ENCODE data around the gene BCL2L13.
"Not testable (repeated sequence)": the region's sequence is repeated elsewhere in the genome, so short reads cannot be mapped to it uniquely, and the experiment has no call there.

BCL2L13 gene, protein sequence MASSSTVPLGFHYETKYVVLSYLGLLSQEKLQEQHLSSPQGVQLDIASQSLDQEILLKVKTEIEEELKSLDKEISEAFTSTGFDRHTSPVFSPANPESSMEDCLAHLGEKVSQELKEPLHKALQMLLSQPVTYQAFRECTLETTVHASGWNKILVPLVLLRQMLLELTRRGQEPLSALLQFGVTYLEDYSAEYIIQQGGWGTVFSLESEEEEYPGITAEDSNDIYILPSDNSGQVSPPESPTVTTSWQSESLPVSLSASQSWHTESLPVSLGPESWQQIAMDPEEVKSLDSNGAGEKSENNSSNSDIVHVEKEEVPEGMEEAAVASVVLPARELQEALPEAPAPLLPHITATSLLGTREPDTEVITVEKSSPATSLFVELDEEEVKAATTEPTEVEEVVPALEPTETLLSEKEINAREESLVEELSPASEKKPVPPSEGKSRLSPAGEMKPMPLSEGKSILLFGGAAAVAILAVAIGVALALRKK

DNA sequence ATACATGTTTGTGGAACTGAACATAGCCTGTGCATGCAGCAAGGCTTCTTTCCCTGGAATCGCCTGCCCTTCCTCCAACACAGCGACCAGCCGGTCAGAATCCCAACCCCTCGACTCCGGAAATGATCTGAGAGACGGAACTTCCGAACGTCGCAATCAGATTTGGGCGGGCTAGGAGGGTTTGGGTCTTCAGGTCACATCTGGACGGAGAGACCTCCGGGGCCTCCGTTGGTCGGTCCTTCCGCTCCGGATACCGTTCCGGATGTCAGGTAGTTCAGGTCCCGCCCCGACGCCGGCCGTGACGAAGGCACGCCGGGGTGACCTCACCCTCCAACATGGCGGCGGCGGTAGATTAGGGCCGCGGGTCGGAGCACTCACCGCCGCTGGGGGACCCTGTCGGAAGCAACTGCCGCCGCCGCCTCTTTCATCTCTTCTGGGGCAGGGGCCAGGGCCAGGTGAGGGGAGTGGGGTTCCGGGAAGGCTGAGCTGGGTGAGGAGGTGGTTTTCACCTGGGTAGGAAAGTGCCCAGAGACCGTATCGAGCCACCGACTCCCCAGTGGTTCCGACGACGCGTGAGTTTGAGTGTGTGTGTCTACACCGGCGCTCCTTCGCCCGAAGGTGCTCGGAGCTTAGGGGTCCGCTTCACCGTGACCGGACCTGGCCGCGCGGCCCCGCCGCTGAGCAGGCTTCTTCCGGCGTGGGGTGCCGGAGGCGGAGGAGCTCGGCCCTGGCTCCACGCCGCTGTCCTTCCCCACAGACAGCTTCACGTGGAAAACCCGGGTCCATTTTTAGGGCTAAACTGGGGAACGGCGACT is at the start of gene BCL2L13:
BCL2L13 (plus strand) TSS at position 326 of the 815 bp plus-strand sequence. CDS start 16,955 bp downstream, outside the sequence.
- DNase-seq = peak; percentile 82

DNA sequence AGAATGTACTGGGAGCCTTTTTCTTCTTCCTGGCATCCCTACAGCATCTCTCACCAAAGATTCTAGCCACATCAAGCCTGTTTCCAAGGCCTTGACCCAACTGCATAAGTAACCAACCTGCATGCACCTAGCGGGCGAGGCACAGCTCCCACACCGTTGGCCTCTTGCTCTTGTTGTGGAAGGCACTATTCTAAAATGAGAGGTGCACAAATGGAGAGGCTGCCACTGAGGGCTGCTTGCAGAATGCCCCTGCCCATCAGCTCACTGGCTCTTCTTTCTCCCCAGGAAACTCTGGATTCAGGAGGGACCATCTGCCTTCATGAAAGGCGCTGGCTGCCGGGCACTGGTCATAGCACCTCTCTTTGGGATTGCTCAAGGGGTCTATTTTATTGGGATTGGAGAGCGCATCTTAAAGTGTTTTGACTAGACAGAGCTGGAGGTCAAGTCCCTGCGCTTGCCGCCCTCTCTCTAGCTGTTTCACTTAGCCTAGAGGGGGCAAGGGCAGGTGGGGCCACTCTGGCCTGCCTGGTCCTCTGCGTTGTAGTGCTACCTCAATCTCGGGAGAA is 48.7 kb upstream of the BCL2L13 start:
- no peak for DNase-seq

DNA sequence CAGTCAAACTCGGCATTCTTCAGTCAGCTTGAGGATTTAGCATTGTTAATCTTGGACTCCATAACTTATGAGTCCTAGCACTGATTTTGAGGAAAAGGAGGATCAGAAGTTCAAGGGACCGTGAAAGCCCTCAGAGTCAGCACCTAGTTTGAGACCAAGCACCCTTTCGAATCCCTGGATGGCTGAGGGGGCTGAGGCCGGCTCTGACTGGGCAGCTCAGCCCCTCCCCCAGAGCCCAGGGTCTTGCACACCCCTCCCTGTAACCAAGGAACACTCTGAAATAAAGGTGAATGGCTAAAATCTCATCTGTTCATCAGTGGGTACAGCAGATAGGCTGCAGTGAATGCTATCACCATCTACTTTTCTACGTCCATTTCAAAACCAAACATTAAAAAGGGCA is 48.0 kb upstream of the BCL2L13 start:
- DNase-seq = no peak

DNA sequence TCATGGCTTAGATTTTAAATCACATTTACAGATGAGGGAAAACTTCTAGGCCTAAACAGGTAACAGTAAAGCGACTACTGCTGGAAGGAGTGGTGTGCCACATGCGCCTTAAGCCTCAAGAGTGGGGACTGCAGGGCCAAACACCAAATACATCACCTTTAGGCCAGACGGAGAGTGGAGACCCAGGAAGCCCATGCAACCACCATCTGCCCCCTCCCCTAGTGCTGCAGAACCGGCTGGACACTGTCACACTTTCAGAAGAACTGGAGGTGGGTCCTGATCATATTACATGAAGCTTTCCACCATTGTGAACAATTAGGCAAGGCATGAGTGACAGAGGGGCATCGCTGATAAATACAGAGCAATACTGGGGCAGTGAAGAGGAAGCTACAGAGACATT is 46.4 kb upstream of the BCL2L13 start:
- no peak for DNase-seq

DNA sequence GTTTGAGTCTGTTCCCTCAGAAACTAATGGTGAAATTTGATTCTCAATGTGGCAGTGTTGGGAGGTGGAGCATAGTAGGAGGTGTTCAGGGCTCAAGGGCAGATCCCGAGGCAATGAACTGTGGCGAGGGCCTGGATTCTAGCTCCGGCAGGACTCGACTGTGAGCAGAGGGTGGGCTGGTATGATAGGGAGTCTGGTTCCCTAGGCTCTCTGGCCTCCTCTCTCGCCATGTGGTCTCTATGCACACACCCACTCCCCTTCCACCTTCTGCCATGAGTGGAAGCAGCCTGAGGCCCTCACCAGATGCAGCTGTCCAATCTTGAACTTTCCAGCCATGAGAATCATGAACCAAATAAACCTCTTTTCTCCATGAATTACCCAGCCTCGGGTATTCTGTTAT is 42.3 kb upstream of the BCL2L13 start:
- no peak for DNase-seq

DNA sequence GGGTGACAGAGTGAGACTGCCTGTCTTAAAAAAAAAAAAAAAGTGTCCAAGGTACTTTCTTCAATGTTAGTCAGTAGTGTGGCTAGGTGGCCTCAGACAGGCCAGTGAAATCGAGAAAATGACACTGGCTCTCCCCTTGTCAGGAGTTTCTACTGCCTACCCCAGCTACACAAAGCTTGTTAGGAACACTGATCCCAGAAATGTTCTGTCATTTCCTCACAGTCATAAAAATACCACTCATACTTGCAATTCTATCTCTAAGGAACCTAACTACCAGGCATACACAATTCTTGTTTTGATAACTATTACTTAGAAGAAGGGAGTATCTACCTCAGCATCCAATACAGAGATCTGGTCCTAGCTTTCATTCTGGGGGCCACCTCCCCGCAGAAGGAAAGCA is 41.3 kb upstream of the BCL2L13 start:
- no peak for DNase-seq

DNA sequence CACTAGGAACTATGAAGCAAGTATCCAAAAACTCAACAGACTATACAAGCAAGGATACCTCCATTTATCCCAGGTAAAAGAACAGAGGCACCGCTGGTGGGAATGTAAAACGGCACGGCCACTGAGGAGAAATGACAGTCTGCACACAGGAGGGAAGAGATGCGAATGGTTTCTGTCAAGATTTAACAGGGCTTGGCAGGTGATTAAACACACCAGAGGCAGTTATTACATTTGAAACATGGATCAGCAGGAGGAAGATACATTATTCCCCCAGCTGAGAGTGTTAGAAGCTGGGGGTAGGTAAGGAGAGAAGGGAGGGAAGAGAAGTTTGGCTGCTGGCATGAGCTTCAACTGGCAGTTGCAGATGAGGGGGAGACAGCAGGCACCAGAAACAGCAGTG is 40.2 kb upstream of the BCL2L13 start:
- no peak for DNase-seq

DNA sequence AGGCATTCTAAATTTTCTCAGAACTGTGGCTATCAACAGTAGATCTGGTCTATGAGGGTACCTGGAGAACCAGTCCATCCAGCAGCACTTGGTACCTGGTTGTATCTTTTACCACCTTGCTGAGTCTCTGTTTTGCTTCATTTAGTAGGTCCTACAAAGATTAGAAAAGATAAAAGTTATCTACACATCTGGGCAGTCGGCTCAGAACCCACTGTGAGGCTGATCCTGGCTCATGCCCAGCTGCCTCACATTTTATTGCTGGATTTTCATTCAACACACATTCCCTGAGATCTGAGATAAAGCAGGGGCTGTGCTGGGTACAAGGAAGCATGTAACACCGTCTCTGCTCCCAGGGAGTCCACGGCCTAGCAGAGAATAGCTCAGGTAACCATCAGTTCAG is 37.5 kb upstream of the BCL2L13 start:
- no peak for DNase-seq

DNA sequence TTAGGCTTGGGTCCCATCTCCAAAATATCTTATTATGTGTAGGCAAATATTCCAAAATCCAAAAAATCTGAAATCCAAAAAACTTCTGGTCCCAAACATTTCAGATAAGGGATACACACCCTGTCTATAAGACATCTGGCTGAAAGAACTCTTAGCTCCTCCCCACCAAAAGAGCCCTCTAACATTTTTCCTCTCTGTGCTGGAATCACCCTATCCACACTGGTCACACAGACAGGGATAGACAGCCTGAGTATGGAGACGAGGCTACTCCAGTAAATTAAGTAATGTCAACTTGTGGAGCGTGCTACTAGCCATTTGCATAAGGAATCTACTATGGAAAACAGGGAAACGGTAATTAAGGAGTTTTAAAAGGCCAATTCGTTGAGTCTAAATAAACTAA is 34.9 kb upstream of the BCL2L13 start:
- no peak for DNase-seq

DNA sequence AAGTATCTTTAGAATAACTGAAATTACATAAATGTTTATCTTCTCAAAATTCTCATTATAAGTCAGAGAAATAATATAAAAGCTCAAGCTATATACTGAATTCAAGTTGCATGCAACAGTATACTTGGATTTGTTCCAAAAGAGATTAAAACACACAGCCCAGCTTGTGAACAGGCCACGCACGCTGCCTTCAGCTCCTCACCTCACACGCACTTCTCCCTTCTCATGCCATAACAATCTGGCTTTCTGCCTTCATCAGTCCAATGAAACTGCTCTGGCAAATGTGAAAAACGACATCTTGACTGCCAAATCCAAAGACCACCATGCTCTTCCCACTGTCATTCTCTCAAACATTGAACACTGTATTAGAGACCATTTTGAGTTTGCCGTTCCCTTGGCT is 32.1 kb upstream of the BCL2L13 start:
- DNase-seq = no peak

DNA sequence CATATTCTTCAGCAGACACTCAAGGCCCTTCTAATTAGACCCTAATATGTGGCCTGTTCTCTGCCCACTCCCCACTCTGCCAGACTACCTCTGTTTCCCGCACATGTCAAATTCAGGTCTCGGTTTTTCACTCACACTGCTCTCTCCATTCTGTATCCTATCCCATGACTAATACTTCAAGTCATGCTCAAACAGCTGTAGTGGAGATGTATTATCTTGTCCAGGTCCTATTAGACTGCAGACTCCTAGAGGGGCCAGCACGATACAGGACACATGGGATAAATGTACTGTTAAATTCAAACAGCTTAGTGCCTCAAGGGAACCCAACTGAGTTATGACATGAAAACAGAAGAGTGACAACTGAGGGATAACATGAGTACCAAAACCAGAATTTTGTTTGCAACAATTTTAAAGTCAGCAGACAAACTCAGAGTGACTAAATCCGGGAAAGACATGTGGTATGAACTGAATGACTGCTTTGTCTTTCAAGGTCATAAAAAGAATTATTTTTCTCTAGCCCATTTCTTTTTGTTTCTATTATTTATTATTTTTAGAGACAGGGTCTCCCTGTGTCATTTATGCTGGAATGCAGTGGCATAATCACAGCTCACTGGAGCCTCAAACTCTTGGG is 30.6 kb upstream of the BCL2L13 start:
- DNase-seq = no peak

DNA sequence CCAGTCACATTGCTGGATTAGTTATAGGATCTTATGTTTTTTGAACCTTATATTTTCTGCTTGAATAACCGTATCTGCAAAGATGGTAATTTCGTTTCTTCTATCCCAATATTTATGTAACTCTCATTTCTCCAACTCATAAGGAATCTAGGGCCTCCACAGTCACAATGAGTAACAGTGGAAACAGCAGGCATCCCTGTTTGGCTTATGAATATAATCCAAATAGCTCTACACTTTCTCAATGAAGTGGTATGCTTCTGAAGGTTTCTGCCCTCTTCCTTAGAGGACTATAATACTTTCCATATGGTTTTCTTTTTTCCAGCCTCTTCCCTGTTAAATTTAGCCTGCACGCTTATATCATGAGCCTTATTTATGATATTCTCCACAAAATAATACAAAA is 26.5 kb upstream of the BCL2L13 start:
- DNase-seq = no peak

DNA sequence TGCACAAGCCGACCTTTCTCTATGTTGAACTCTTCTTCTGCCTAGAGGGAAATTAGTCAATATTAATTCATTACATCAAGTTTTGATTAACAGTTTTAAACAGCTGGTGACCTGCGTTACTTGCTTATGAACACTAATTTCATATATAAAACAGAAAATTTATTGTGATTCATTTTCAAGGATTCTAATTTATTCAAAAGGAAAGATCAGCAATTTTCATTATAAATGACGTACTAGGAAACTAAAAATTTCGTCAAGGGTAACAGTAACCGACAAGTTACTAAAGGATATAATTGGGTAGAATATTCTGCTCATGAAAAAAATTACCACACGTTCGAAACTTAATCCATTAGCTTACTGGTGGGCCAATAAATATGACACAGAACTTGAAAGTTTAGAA is 25.3 kb upstream of the BCL2L13 start:
- DNase-seq = no peak

DNA sequence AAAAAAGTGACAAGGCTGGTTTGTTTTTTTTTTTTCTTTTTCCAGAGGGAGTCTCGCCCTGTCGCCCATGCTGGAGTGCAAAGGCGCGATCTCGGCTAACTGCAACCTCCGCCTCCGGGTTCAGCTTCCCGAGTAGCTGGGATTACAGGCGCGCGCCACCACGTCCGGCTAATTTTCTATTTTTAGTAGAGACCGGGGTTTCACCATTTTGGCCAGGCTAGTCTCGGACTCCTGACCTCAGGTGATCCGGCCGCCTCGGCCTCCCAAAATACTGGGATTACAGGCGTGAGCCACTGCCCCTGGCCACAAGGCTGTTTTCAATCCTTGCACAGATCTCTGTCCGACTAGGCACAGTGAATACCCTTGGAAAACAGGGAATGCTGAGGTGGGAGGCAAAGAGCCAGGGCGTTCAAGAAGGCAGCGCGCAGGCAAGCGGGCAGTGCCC is 10.6 kb upstream of the BCL2L13 start:
- DNase-seq = no peak

DNA sequence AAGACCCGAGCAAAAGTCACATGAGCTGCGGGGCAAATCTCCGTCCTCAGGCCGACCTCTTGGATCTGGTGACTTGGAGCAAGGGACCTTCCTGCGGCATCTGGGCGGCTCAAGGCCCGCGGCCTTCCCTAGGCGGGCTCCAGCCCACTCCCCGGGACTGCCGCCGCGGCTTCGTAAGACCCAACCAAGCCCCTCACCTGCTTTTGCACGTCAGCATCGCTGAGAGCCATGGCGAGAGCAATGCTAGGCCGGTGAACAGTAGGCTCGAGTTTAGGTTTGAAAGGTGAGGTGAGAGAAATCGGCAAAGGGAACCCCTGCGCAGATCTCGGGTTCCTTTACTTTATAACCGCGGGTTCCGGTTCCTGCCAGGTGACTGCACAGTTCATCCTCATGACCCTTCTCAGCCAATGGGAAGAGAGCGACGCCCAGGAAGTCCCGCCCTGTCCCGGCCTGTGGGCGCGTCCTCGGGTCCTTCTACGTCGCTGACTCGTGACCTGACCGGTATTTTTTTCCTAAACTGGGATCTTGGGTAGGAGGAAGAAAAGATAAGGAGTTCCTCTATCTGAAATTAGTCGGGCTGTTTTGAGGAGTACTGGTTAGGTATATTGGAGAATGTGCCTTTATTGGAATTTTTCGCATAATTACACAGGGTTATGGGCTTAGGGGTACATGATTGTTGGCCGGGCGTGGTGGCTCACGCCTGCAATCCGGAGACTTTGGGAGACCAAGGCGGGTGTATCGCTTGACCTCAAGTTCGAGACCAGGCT is 10.0 kb upstream of the BCL2L13 start, which contains the start of gene ATP6V1E1:
ATP6V1E1 (minus strand) TSS at position 344 of the 767 bp plus-strand sequence; CDS start at position 230, 114 bp downstream.
- DNase-seq = peak; percentile 90

DNA sequence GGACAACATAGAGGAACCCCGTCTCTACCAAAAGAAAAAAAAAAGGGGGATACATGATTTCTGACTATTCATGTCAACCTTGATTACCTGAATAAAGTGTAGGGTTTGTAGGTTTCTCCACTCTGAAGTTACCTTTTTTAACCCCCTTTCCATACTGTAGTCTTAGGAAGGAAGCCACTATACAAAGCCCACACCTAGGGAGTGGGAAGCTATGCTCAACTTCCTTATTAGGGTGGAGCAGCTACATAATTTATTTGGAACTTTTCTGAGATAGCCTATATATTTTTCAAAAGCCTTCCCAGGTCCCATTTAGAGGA is 9.4 kb upstream of the BCL2L13 start:
- DNase-seq = no peak

DNA sequence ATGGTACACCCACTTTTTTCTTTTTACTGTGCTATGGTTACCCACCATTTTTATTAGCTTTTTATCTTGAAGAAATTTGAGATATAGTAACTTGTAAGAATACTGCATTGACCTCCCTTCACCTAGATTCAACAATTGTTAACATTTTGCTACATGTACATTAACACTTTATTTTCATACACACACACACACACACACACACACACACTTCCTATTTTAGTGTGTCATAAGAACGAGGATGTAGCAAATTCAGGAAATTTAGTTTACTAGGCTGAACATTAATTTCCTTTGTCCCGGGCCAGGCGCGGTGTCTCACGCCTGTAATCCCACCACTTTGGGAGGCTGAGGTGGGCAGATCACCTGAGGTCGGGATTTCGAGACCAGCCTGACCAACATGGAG is 8.9 kb upstream of the BCL2L13 start:
- DNase-seq = no peak

DNA sequence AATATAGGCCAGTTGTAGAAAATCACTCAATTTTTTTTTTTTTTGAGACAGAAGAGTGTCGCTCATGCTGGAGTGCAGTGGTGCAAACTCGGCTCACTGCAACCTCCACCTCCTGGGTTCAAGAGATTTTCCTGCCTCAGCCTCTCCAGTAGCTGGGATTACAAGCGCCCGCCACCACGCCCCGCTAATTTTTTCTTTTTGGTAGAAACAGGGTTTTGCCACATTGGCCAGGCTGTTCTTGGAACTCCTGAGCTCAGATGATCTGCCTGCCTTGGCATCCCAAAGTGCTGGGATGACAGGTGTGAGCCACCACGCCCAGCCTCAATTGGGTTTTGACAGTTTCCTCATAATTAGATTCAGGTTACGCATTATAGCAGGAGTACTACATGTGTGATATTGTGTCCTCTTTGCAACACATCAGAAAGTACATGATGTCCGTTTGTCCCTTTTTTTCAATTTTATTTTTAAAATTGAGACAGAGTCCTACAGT is 7.4 kb upstream of the BCL2L13 start:
- DNase-seq = no peak

DNA sequence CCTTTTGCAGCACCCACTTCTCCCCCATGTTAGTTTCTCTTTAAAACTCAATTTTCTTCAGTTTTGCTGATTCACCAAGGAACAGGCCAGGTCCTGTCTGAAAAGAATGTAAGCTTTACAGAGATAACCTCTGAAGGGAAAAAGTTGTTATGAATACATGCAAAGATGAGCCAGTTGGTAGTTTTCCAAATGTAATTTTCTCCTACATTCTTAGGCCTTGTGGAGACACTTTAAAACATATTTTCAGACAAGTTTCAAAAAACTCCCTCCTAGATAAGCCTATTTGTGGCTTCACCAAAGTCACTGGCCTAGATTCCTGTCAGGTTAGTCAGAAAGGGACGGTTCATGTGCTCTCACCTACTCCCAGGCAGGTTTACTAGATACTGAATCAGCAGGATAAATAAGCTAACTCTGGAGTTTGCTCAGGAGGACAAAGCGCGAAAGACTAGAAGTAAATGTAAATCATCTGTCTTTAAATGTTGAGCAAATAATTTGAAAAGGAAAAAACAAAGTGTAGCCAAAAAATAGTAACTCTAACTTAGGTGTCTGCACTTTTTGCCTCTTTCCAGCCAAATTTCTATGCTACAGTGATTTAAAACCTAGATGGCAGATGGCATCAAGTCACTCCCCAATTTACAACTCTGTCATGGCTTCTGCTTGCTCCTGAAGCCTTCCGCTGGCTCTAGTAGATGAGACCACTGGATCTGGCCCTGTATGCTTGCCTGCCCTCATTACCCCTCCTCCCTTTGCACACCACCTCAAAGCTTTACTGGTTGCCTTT is 5.2 kb upstream of the BCL2L13 start:
- DNase-seq = no peak

DNA sequence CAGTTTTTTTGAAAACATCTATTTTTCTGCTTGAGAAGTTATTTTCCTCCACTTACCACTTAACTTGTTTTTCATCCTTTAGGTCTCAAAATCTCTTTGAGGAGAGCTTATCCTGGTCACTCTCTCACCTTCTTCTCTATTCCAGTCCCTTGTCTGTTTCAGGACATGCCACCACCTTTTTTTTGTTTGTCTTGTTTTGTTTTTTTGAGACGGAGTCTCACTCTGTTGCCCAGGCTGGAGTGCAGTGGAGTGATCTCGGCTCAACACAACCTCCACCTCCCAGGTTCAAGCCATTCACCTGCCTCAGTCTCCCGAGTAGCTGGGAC is 4.6 kb upstream of the BCL2L13 start:
- no peak for DNase-seq

DNA sequence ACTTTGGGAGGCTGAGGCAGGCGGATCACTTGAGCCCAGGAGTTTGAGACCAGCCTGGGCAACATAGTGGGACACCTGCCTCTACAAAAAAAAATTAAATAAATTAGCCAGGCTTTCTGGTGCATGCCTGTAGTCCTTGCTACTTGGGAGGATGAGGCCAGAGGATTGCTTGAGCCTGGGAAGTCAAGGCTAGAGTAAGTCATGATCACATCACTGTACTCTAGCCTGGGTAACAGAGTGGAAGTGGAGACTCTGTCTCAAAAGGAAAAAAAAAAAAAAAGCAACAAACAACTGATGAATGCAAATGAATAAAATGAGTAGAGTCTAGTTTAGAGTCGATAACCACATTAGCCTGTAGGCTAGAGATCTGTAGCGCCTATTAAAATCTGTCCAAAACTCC is 3.9 kb upstream of the BCL2L13 start:
- no peak for DNase-seq

DNA sequence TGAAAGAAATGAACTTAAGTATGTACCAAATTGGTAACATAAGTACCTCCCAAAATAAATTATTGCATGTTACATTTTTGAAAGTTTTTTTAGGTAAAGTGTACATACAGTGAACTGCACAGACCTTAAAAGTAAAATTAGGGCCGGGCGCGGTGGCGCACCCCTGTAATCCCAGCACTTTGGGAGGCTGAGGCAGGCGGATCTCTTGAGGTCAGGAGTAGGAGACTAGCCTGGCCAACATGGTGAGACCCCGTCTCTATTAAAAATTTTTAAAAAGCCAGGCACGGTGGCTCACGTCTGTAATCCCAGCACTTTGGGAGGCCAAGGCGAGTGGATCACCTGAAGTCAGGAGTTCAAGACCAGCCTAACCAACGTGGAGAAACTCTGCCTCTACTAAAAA is 1.7 kb upstream of the BCL2L13 start:
- DNase-seq = not testable (repeated sequence)
